ENCODE measurements around the gene CHST1.

The CHST1 gene

GRCh38 chr11:45665206-45665932, at the start of gene CHST1:
Gene CHST1, minus strand, starts transcription at chr11:45665622. Its CDS starts 14,699 bp downstream, at chr11:45650923.
- FAIRE-seq = no peak

GRCh38 chr11:45713573-45713972, 48.2 kb upstream of the CHST1 start:
- no peak for FAIRE-seq

GRCh38 chr11:45710561-45710960, 45.1 kb upstream of the CHST1 start:
- FAIRE-seq = no peak

GRCh38 chr11:45708887-45709663, 43.7 kb upstream of the CHST1 start:
- FAIRE-seq = no peak

GRCh38 chr11:45704635-45705034, 39.2 kb upstream of the CHST1 start:
- FAIRE-seq = no peak

GRCh38 chr11:45704133-45704532, 38.7 kb upstream of the CHST1 start:
- FAIRE-seq = no peak

GRCh38 chr11:45702511-45702910, 37.1 kb upstream of the CHST1 start:
- no peak for FAIRE-seq

- no peak for FAIRE-seq
These were observed 33.5 kb upstream of the CHST1 start for GRCh38 chr11:45698777-45699497.

GRCh38 chr11:45692808-45693453, 27.5 kb upstream of the CHST1 start:
- FAIRE-seq = no peak

- FAIRE-seq = no peak
These were observed 23.1 kb upstream of the CHST1 start for GRCh38 chr11:45688472-45689033.

- FAIRE-seq = no peak
These were observed 22.4 kb upstream of the CHST1 start for GRCh38 chr11:45687836-45688235.

GRCh38 chr11:45685964-45686537, 20.6 kb upstream of the CHST1 start:
- no peak for FAIRE-seq

- FAIRE-seq = no peak
These were observed 19.0 kb upstream of the CHST1 start for GRCh38 chr11:45684440-45684839.

GRCh38 chr11:45683271-45684058, 18.0 kb upstream of the CHST1 start:
- no peak for FAIRE-seq

- FAIRE-seq = no peak
These were observed 14.4 kb upstream of the CHST1 start for GRCh38 chr11:45679806-45680205.

GRCh38 chr11:45678976-45679375, 13.6 kb upstream of the CHST1 start:
- FAIRE-seq = no peak

GRCh38 chr11:45677770-45678512, 12.5 kb upstream of the CHST1 start:
- no peak for FAIRE-seq

- no peak for FAIRE-seq
These were observed 11.2 kb upstream of the CHST1 start for GRCh38 chr11:45676522-45677095.

GRCh38 chr11:45675646-45676045, 10.2 kb upstream of the CHST1 start:
- FAIRE-seq = no peak

GRCh38 chr11:45674481-45675190, 9.2 kb upstream of the CHST1 start:
- FAIRE-seq = no peak
